GM18867 (cell line): ENCODE measurements around the gene PRKCB.

Source experiments
- ATAC-seq: cut with Tn5 transposase; IDR thresholded peaks from one replicate; pipeline ENCODE4 v1.9.1; 2021; ENCODE audit warnings: mild to moderate bottlenecking, moderate library complexity; ENCODE audit not compliant: unreplicated experiment

Gene PRKCB

GRCh38 chr16:23863511-23864422, 28.0 kb downstream of the PRKCB start:
- peak; percentile 86 for ATAC-seq

- no peak for ATAC-seq
Measured at GRCh38 chr16:23865853-23866252, 30.1 kb downstream of the PRKCB start.

GRCh38 chr16:23866621-23867020, 30.8 kb downstream of the PRKCB start:
- no peak for ATAC-seq

GRCh38 chr16:23867566-23867965, 31.8 kb downstream of the PRKCB start:
- ATAC-seq = no peak

- no peak for ATAC-seq
Measured at GRCh38 chr16:23868136-23868535, 32.4 kb downstream of the PRKCB start.

GRCh38 chr16:23869052-23869451, 33.3 kb downstream of the PRKCB start:
- ATAC-seq = no peak

- no peak for ATAC-seq
Measured at GRCh38 chr16:23871924-23872323, 36.1 kb downstream of the PRKCB start.

GRCh38 chr16:23874613-23875294, 39.0 kb downstream of the PRKCB start:
- no peak for ATAC-seq

- no peak for ATAC-seq
Measured at GRCh38 chr16:23876256-23876896, 40.6 kb downstream of the PRKCB start.

- no peak for ATAC-seq
Measured at GRCh38 chr16:23877107-23878070, 41.6 kb downstream of the PRKCB start.

- no peak for ATAC-seq
Measured at GRCh38 chr16:23879735-23880373, 44.1 kb downstream of the PRKCB start.

GRCh38 chr16:23889189-23889588, 53.4 kb downstream of the PRKCB start:
- no peak for ATAC-seq

- ATAC-seq = no peak
Measured at GRCh38 chr16:23893986-23894385, 58.2 kb downstream of the PRKCB start.

GRCh38 chr16:23895052-23895451, 59.3 kb downstream of the PRKCB start:
- no peak for ATAC-seq

- no peak for ATAC-seq
Measured at GRCh38 chr16:23896832-23897821, 61.3 kb downstream of the PRKCB start.

GRCh38 chr16:23898682-23899430, 63.1 kb downstream of the PRKCB start:
- ATAC-seq = no peak

GRCh38 chr16:23899869-23900268, 64.1 kb downstream of the PRKCB start:
- ATAC-seq = no peak
